NOMO-1 treated with dmso at 0.1 percent for 144 hours (cell line): Measurements from ENCODE around the gene WSCD1.

ENCODE experiments used
- DNase-seq: peaks from one replicate; lab custom pipeline; 2025; ENCODE audit not compliant: unreplicated experiment; lab: John Stamatoyannopoulos, UW

The WSCD1 gene

GRCh38 chr17:6057562-6057961, 12.6 kb upstream of the WSCD1 start:
- no peak for DNase-seq

GRCh38 chr17:6059406-6059805, 10.8 kb upstream of the WSCD1 start:
- DNase-seq: no peak

GRCh38 chr17:6061290-6061689, 8.9 kb upstream of the WSCD1 start:
- no peak for DNase-seq

- DNase-seq: no peak
Measured at GRCh38 chr17:6064868-6065267, 5.3 kb upstream of the WSCD1 start.

- no peak for DNase-seq
Measured at GRCh38 chr17:6065351-6065750, 4.8 kb upstream of the WSCD1 start.

- no peak for DNase-seq
Measured at GRCh38 chr17:6066183-6066948, 3.8 kb upstream of the WSCD1 start.

DNA sequence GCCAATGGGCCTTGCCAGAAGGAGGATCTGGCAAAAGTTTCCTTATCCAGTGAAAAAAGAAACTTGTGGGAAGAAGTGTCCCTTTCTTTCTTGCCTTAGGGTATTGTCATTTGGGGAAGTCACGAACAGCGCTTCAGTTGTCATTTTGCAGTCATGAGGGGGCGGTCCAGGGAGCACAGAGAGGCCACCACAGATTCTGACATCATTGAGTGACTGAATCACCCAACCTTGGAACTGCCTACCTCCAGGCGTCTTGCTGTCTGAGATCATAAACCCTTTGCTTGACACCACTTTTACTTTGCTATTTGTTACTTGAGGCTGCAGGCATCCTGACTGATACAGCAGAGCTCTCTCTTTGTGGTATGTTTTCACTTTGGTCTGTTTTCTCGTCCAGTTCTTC, 3.1 kb upstream of the WSCD1 start:
- no peak for DNase-seq

DNA sequence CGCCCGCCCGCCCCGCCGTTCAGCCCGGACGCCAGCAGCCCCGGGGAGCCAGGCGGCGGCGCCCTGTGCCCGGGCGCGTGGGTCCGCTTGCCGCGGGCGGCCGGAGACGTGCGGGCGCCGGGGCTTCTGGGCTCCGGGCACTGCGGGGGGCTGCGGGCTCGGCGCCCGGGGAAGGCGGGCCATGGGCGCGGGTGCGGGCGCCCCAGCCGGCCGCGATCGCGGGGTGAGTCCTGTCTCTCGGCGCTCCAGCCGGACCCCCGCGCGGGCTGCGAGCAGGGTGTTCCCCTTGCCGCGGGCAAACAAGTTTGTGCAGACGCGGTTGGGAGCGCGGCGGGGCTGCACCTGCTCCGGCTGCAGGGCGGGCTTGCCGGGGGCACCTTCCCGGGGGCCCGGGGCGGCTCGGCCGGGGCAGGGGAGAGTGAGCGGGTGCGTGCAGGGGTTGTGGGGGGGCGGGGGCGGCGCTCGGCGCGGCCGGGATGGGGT, 292 bp downstream of the WSCD1 start:
- no peak for DNase-seq

GRCh38 chr17:6070913-6071511, 833 bp downstream of the WSCD1 start:
- DNase-seq: no peak

DNA sequence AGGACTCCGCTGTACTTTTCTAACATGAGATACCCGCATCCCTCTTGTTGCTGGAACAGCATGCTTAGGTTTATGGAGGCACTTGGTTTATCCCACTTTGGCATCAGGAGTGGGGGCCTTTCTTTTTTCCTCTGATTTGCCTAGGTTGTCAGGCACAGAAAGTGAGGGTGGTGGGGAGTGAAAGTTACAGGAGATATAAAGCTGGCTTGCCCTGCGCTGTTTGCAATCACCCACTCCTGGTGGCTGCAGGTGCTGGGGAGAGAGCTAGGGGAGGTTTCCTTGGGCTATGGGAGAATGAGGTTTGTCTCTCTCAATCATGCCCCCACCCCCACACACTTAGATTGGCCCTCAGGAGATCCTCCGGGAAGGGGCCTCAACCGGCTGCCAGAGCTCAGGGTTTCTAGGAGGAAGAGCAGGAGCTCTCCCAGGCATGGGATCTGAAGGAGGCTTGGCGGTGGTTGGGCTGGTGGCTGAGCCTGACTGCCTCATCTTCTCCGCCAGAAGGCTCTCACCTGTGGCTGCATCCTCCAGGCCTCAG, 1.4 kb downstream of the WSCD1 start:
- DNase-seq: no peak

- no peak for DNase-seq
Measured at GRCh38 chr17:6072157-6072556, 2.0 kb downstream of the WSCD1 start.

DNA sequence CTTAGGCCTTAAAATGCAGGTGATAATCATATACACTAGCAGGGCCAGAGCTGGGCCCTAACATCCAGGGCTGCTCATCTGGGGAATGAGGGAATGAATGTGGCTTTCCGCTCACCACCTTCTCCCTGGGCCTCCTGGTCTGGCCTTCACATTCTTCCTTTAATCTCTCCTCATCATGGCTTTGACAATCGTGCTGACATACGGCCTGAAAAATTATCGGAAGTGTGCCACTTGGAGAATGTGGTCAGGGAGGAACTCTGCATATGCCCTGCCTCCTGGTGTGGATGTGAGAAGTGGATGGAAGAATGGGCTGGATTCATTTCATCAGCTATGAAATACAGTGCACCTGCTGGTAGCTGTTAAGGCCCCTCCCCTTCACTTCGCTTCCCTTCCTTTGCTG, 2.4 kb downstream of the WSCD1 start:
- DNase-seq: no peak

- no peak for DNase-seq
Measured at GRCh38 chr17:6073620-6074019, 3.4 kb downstream of the WSCD1 start.

DNA sequence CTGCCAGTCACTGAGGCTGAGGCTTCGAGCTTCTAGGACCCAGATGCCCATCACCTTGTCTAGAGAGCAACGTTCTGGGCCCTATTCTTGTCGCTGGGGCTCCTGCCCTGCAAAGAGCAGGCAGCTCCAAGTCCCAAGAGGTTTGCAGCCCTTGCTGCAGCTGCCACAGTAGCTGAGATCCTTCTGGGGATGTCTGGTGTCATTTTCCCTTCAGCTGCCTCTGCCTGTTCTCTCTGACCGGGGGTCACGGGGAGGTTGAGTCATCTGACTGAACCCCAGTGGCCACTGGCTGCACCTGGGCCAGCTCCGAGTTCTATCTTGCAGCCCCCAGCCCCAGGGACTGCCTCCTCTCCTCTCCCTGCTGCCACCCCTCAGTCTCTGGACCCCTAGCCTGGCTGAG, 4.9 kb downstream of the WSCD1 start:
- no peak for DNase-seq

DNA sequence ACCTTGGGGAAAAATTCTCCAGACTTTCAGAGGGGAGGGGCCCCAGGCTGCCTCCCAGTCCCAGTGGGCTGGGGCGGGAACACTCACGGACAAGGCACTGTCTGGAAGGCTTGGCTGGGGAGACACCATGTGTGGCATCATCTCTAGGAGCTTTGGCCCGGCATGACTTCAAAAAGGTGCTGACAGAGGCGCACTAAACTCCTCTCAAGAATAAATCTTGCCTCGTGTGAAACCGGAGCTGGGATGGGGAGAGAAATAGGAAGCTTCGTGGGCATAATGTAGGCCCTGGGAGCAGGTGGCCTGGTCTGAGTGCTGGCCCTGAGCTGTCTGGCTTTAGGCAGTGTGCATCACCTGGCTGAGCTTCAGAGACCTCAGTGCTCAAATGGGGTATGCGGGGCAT, 5.7 kb downstream of the WSCD1 start:
- DNase-seq: no peak

GRCh38 chr17:6077752-6078151, 7.6 kb downstream of the WSCD1 start:
- no peak for DNase-seq

DNA sequence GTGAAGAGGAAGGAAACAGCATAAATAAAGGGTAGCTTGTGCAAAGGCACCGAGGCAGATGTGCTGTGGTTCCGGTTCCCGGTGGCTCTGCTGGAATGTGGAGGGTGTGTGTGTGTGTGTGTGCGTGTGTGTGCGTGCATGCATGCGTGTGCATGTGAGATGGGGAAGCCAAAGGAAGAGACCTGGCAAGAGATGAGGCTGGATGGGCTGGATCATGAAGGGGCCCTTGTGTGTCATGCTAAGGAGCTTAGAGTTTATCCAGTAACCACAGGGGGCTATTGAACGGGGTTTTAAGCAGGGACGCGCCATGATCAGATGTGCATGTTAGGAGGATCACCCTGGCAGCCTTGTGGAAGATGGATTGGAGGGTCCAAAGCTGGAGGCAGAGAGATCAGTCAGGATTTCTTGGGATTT, 8.3 kb downstream of the WSCD1 start:
- DNase-seq: no peak

- DNase-seq: no peak
Measured at GRCh38 chr17:6079155-6079888, 9.1 kb downstream of the WSCD1 start.

DNA sequence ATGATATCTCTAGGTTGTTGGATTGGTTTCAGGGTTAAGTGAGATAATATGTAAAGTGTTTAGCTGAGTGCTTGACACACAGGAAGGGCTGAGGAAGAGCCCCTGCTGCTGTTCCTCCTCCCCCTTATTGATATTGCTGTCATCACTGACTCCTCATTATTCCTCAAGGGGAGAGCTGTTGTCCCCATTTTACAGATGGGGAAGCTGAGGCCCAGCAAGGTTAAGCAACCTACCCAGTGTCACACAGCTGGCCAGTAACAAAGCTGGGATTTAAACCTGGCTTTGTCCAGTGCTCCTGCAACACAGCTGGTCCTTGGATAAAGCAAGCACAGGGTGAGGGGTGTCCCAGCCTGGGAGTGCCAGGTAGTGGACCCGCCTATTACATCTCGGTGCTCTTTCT, 9.8 kb downstream of the WSCD1 start:
- no peak for DNase-seq

DNA sequence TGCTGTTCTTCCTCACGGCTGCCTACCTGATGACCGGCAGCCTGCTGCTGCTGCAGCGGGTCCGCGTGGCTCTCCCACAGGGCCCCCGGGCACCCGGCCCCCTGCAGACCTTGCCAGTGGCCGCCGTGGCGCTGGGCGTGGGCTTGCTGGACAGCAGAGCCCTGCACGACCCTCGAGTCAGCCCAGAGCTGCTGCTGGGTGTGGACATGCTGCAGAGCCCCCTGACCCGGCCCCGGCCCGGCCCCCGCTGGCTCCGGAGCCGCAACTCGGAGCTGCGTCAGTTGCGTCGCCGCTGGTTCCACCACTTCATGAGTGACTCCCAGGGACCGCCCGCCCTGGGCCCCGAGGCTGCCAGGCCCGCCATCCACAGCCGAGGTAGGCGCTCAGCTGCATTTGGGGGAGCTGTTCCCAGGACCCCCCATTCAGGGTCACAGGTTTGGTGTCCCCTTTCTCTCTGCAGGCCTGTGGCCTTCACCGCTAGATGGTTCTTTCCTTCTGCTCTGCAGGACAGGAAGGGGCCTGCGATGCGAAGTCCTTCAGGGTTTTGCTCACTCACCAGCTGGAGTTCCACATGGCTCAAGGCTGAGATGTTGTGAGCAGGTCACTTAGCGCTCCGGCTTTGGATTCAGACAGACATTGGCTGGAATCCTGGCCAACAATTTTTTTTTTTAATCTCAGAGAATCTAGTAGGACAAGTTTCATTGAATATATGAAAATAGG, 10.7 kb downstream of the WSCD1 start:
- no peak for DNase-seq

DNA sequence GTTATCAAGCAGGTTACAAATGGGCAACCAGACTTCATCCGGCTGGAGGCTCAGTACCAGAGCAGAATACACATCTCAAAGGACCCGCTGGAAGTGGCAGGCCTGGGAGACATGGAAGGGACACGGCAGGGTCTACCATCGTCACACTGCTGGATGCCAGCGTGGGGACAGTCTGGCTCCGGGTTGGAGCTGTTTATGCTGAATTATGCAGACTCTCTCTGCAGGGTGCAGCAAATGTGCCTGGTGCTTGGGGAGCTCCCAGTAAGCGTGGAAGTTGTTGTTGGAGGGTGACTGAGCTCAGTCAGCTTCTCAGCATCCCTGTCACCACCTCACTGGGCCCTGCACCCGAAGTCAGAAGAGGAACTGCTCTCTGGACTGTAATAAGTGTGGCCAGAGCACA, 12.2 kb downstream of the WSCD1 start:
- no peak for DNase-seq
